DOHH2 (cell line): ENCODE results near the gene TGDS.

Experiments used
- EZH2phosphoT487 ChIP-seq: fragments of 200-600 bp; sonication (generic); IDR thresholded peaks from 2 replicates; pipeline ENCODE4 v1.6.1; 2017; ENCODE audit warnings: borderline replicate concordance, mild to moderate bottlenecking, antibody characterized with exemption, low read length, moderate library complexity, mixed read lengths
- TF ChIP-seq, protein P1 (sequence below): fragments of 200-600 bp; sonication (generic); IDR thresholded peaks from one replicate; pipeline ENCODE4 v1.5.1; 2014; ENCODE audit warnings: antibody characterized with exemption, mild to moderate bottlenecking, low read depth, low read length; ENCODE audit not compliant: poor library complexity, severe bottlenecking

DNA sequence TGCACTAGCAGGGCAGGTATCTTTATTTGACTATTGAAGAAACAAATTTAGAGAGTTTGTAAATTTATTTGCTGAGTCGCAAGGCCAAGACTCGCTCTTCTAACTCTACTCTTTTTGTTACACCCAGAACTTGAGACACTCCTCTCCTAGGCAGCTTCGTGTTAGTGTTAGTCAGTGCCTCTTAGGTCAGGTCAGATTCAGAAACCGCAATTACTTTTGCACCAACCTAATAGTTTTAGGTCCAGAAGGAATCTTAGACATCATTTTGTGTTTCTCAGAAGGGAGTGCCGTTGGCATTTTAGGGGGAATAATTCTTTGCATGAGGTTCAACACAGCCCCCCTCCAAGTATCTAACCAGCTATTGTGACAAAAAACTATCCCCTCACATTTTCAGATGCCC, 14.5 kb upstream of the TGDS start:
- no peak for TF ChIP-seq EZH2phosphoT487
- TF ChIP-seq, protein P1, sequence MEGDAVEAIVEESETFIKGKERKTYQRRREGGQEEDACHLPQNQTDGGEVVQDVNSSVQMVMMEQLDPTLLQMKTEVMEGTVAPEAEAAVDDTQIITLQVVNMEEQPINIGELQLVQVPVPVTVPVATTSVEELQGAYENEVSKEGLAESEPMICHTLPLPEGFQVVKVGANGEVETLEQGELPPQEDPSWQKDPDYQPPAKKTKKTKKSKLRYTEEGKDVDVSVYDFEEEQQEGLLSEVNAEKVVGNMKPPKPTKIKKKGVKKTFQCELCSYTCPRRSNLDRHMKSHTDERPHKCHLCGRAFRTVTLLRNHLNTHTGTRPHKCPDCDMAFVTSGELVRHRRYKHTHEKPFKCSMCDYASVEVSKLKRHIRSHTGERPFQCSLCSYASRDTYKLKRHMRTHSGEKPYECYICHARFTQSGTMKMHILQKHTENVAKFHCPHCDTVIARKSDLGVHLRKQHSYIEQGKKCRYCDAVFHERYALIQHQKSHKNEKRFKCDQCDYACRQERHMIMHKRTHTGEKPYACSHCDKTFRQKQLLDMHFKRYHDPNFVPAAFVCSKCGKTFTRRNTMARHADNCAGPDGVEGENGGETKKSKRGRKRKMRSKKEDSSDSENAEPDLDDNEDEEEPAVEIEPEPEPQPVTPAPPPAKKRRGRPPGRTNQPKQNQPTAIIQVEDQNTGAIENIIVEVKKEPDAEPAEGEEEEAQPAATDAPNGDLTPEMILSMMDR, result no peak
